NCI-H128 (cell line): ENCODE measurements around the gene ANXA5.

Source experiments
- DNase-seq: peaks from one replicate; lab custom pipeline; 2025; ENCODE audit not compliant: unreplicated experiment; lab: John Stamatoyannopoulos, UW

The ANXA5 gene

DNA sequence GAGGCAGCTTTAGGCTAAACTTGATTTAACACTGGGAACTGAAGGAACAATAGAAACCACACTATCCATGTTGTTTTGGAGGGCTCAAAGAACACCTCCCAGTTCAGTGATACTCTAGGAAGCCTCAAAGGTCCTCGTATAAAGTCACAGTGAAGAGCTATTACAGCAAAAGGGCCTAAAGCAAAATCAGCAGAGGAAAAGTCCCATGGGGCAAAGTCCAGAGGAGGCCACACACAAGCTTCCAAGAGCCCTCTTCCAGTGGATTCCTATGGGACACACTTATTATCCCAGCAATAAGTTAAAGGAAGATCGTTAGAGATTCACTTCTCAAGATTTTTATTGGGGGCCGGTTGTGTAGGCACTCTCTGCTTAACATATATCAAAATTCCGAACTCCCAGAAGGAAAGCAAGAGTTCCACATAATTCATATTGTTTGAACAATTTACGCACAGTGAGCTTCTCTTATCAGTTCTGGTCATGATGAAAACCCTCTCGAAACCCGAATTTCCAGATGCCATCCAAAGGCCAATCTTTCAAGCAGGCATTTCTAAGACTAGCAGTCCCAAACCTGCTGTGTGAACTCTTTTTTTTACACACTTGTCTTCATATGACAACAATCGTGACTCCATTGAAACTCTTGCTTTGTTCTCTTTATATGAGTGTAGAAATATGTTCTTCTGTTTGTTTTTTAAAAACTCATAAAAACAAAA, 53.7 kb downstream of the ANXA5 start:
- no peak for DNase-seq

GRCh38 chr4:121642292-121642691, 54.5 kb downstream of the ANXA5 start:
- no peak for DNase-seq

DNA sequence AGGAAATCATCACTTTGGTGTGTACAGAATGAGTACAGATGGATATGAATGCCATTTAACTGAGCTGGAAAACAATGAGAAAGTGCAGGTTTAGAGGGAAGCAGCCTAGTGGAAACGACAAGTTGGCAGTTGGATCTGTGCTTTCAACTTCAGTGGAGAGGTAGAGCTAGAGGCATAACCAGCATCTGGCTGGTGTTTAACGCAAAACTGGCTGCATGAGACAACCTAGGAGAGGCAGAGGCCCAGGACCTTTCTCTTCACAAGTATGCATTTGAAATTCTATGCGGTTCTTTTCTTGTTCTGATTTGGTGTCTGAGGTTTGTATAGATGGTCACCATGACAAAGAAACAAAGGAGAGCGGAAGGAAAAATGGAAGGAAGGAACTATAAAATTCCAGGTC, 63.1 kb downstream of the ANXA5 start:
- DNase-seq: no peak

DNA sequence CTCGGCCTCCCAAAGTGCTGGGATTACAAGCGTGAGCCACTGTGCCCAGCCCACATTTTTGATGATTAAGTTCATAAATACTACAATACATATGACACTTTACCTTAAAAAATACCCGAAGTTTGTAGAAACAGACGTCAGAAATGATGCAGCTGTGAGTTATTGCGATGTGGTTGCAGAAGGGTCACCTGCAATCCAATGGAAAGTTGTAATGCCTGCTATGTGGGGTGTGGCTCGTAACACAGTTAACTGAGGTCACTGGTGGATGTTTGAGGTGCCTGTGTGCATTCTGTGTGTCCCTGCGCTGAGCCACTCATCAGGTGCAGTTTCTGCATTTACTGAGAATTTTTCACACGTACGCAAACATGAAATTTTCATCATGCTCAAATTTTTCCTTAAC, 64.1 kb downstream of the ANXA5 start:
- no peak for DNase-seq
